ENCODE data around the gene LYL1. TPM values are rescaled to one million over a fixed set of nuclear protein-coding genes. Genes with fewer than 3 reads are reported as not detected.

LYL1 gene
- total RNA-seq, 4 donors from 2014 or later: 4.2 to 10.9 (median 7.7) TPM

- Histone ChIP-seq H3K27ac (no peak overlapping the region), H3K4me1 (peaks cover 6 to 40% of the 10 kb centered on the region in 2 donors), H3K27me3 (no peaks in the 10 kb centered on the region), H3K9me3 (no peaks in the 10 kb centered on the region), H3K4me3 (replicated peaks in 1 of 3) (no peak overlapping the region), H3K36me3 (no peaks in the 10 kb centered on the region)
- 81 to 87% methylated on average over 3 to 5 of the region's 5 CpGs for WGBS, 2 donors
- intact Hi-C loops (cut with DNase I): no loop called here
- no peak for TF ChIP-seq POLR2A (IDR thresholded peaks at IDR 0.05)
- TF ChIP-seq, protein P1, sequence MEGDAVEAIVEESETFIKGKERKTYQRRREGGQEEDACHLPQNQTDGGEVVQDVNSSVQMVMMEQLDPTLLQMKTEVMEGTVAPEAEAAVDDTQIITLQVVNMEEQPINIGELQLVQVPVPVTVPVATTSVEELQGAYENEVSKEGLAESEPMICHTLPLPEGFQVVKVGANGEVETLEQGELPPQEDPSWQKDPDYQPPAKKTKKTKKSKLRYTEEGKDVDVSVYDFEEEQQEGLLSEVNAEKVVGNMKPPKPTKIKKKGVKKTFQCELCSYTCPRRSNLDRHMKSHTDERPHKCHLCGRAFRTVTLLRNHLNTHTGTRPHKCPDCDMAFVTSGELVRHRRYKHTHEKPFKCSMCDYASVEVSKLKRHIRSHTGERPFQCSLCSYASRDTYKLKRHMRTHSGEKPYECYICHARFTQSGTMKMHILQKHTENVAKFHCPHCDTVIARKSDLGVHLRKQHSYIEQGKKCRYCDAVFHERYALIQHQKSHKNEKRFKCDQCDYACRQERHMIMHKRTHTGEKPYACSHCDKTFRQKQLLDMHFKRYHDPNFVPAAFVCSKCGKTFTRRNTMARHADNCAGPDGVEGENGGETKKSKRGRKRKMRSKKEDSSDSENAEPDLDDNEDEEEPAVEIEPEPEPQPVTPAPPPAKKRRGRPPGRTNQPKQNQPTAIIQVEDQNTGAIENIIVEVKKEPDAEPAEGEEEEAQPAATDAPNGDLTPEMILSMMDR (IDR thresholded peaks at IDR 0.05): no peak
- no peak for DNase-seq
Observed at GRCh38 chr19:13066226-13066625, 36.4 kb downstream of the LYL1 start.

DNA sequence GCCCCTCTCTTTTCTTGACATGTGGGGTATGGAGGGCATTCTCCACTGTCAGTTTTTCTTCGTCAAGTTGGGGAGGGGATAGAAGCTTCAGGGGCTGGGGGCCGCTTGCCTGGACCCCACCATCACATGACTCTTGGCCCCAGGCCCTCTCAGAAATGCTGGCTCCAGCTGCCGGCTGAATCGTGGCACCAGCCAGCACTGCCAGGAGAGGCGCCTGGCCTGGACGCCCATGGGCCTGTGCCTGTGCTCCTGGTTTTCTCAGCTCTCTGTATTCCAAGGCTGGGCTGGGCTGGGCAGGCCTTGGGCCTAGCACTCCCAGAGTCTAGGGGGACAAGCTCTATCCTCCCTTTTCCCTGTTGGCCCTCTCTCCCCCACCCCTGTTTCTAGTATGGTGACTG is 38.6 kb downstream of the LYL1 start:
- Histone ChIP-seq H3K4me3 (replicated peaks in 1 of 3) (no peak overlapping the region), H3K36me3 (no peaks in the 10 kb centered on the region), H3K4me1 (peaks cover 26 to 57% of the 10 kb centered on the region in 2 donors), H3K27me3 (no peaks in the 10 kb centered on the region), H3K9me3 (no peaks in the 10 kb centered on the region), H3K27ac (no peak overlapping the region)
- intact Hi-C loops (cut with DNase I): no loop called here
- TF ChIP-seq, protein P1 (IDR thresholded peaks at IDR 0.05): no peak
- TF ChIP-seq POLR2A (IDR thresholded peaks at IDR 0.05): no peak
- 81% methylated on average over 4 to 6 of the region's 6 CpGs for WGBS, 2 donors
- no peak for DNase-seq

- Histone ChIP-seq H3K36me3 (no peaks in the 10 kb centered on the region), H3K4me1 (peaks cover 31 to 62% of the 10 kb centered on the region in 2 donors), H3K4me3 (replicated peaks in 1 of 3) (no peak overlapping the region), H3K27me3 (no peaks in the 10 kb centered on the region), H3K27ac (no peak overlapping the region), H3K9me3 (no peaks in the 10 kb centered on the region)
- DNase-seq: no peak
- intact Hi-C loops (cut with DNase I): no loop called here
- 74 to 79% methylated on average over 5 of the region's 5 CpGs for WGBS, 2 donors
- TF ChIP-seq POLR2A (IDR thresholded peaks at IDR 0.05): no peak
- TF ChIP-seq, protein P1 (IDR thresholded peaks at IDR 0.05): no peak
Observed at GRCh38 chr19:13063461-13064091, 39.1 kb downstream of the LYL1 start.

DNA sequence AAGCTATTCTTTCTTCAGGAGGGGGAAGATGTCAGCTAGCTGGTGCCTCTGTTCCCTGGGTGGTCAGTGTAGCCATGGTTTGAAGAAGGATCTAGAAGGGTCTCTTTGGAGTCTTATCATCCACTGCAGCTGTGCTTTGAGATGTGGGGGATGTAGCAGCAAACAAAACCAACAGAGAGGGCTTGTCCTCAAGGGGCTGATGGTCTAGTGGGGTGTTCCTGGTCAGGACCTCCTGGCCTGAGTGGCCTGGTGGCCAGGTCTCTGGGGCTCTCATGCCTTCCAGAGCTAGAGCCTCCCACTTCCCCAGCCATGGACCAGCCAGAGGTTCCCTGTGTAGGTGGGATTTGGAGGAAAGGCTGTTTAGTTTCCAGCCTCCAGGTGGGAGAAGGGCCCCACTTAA is 40.3 kb downstream of the LYL1 start:
- no peaks in the 10 kb centered on the region for H3K9me3 ChIP-seq
- no peak overlapping the region for H3K4me3 ChIP-seq (replicated peaks in 1 of 3)
- H3K4me1 ChIP-seq: peaks cover 38 to 63% of the 10 kb centered on the region in 2 donors
- no peak overlapping the region for H3K27ac ChIP-seq
- intact Hi-C loops (cut with DNase I): no loop called here
- DNase-seq: no peak
- no peaks in the 10 kb centered on the region for H3K36me3 ChIP-seq
- H3K27me3 ChIP-seq: no peaks in the 10 kb centered on the region
- TF ChIP-seq, protein P1 (IDR thresholded peaks at IDR 0.05): no peak
- TF ChIP-seq POLR2A (IDR thresholded peaks at IDR 0.05): no peak

All from thyroid gland (tissue), 4 donors.